SK-N-SH treated with all-trans-retinoic acid at 6 μM for 48 hours (cell line): Measurements from ENCODE around the gene PLXNC1.

Experiments used
- RARB ChIP-seq: fragments of 250-450 bp; sonication (Bioruptor Pico); IDR thresholded peaks from 2 replicates; pipeline ENCODE4 v1.8.0; 2021; ENCODE audit warnings: mild to moderate bottlenecking, moderate library complexity
- TOX ChIP-seq: fragments of 250-450 bp; sonication (Bioruptor Pico); IDR thresholded peaks from 2 replicates; pipeline ENCODE4 v1.8.0; 2021; ENCODE audit warnings: mild to moderate bottlenecking, moderate library complexity, borderline replicate concordance
- TF ChIP-seq, protein P1 (sequence below): fragments of 250-450 bp; sonication (Bioruptor Pico); IDR thresholded peaks from 2 replicates; pipeline ENCODE4 v1.8.0; 2021; ENCODE audit warnings: low read depth, mild to moderate bottlenecking, moderate library complexity, borderline replicate concordance

DNA sequence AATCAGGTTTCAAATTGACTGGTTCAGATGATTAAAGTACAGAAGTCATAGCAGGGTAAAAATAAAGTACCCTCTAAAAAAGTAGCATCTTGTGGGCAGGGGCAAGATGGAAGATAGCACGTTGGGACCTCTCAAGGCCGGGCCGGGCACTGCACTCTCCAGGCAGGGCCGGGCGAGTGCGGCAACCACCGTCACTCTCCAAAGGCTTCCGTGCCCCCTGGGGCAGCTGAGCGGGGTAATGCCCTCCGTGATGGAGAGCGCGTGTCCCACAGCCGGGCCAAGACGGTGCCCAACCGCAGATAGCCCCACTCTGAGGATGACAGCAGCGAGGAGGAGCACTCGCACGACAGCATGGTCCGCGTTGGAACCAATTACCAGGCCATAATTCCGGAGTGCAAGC lies 8.6 kb upstream of the PLXNC1 start:
- TF ChIP-seq TOX (CRISPR knock-in tag): no peak
- no peak for TF ChIP-seq RARB (CRISPR knock-in tag)
- TF ChIP-seq, protein P1, sequence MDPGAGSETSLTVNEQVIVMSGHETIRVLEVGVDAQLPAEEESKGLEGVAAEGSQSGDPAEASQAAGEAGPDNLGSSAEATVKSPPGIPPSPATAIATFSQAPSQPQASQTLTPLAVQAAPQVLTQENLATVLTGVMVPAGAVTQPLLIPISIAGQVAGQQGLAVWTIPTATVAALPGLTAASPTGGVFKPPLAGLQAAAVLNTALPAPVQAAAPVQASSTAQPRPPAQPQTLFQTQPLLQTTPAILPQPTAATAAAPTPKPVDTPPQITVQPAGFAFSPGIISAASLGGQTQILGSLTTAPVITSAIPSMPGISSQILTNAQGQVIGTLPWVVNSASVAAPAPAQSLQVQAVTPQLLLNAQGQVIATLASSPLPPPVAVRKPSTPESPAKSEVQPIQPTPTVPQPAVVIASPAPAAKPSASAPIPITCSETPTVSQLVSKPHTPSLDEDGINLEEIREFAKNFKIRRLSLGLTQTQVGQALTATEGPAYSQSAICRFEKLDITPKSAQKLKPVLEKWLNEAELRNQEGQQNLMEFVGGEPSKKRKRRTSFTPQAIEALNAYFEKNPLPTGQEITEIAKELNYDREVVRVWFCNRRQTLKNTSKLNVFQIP: no peak
